K562 (cell line): ENCODE results near the gene RACK1. TPM values are rescaled to one million over a fixed set of nuclear protein-coding genes. Genes with fewer than 3 reads are reported as not detected.

ENCODE experiments used
- ADNP ChIP-seq: fragments of 200-800 bp; sonication (Bioruptor generic); IDR thresholded peaks from 2 replicates; pipeline ENCODE4 v1.6.1; 2016; ENCODE audit warnings: missing genetic modification characterization, missing compliant biosample characterization
- CTCF ChIP-seq, 3 experiments: IDR thresholded peaks in 2 of 3; conservative IDR thresholded peaks in 1 of 3; 2 replicates each; pipeline ENCODE4 v1.5.1; 2011 to 2012; ENCODE audit warnings: low read length in 3 of 3, mild to moderate bottlenecking in 3 of 3, control low read depth in 2 of 3, improper control_type of control experiment in 1 of 3, inconsistent platforms in 1 of 3, low read depth in 1 of 3, mixed read lengths in 1 of 3, moderate library complexity in 1 of 3; ENCODE audit not compliant: insufficient read depth in 2 of 3
- ELF4 ChIP-seq: fragments of 450-650 bp; formaldehyde crosslinking; IDR thresholded peaks from 2 replicates; pipeline ENCODE4 v1.4.0; 2022; ENCODE audit warnings: missing genetic modification characterization
- GMEB1 ChIP-seq: fragments of 250-450 bp; sonication (Bioruptor Pico); IDR thresholded peaks from 2 replicates; pipeline ENCODE4 v1.4.0; 2020; ENCODE audit warnings: mild to moderate bottlenecking
- HDAC1 ChIP-seq, 2 experiments: fragments of 450-650 bp; IDR thresholded peaks; 2 replicates each; pipeline ENCODE4 v1.6.1; 2016 to 2017; ENCODE audit warnings: inconsistent platforms in 1 of 2, mild to moderate bottlenecking in 1 of 2, moderate library complexity in 1 of 2
- HDGF ChIP-seq: fragments of 450-650 bp; IDR thresholded peaks from 2 replicates; pipeline ENCODE4 v1.6.1; 2016
- MAFK ChIP-seq: IDR thresholded peaks from 2 replicates; pipeline ENCODE4 v1.6.1; 2011; ENCODE audit warnings: low read length, improper control_type of control experiment
- MTA3 ChIP-seq: fragments of 450-650 bp; formaldehyde crosslinking; IDR thresholded peaks from 2 replicates; pipeline ENCODE4 v1.6.1; 2017; ENCODE audit warnings: mild to moderate bottlenecking, borderline replicate concordance
- MYC ChIP-seq, 2 experiments: fragments of 250-450 bp in 1 of 2; sonication (Bioruptor Pico) in 1 of 2; IDR thresholded peaks; 2 replicates each; pipeline versions ENCODE4 v1.5.1 to v1.6.1; 2012 to 2021; ENCODE audit warnings: low read depth in 2 of 2, borderline replicate concordance in 1 of 2, improper control_type of control experiment in 1 of 2, low read length in 1 of 2, mild to moderate bottlenecking in 1 of 2, moderate library complexity in 1 of 2
- NFIC ChIP-seq: fragments of 450-650 bp; IDR thresholded peaks from 2 replicates; pipeline ENCODE4 v1.6.1; 2017; ENCODE audit warnings: mild to moderate bottlenecking, inconsistent platforms
- NR2F6 ChIP-seq: fragments of 450-650 bp; formaldehyde crosslinking; IDR thresholded peaks from 2 replicates; pipeline ENCODE4 v1.4.0; 2020; ENCODE audit warnings: mild to moderate bottlenecking
- POLR2G ChIP-seq: fragments of 200-400 bp; formaldehyde crosslinking; IDR thresholded peaks from 2 replicates; pipeline ENCODE4 v1.6.1; 2017; ENCODE audit warnings: low read depth, mild to moderate bottlenecking, antibody characterized with exemption, low read length, moderate library complexity
- SMARCE1 ChIP-seq: fragments of 450-650 bp; IDR thresholded peaks from 2 replicates; pipeline ENCODE4 v1.7.1; 2016; ENCODE audit warnings: mild to moderate bottlenecking
- SRF ChIP-seq, 2 experiments: fragments of 250-450, 450-650 bp in 1 of 2; sonication (Bioruptor Pico) in 1 of 2; sonication (generic) in 1 of 2; formaldehyde crosslinking; IDR thresholded peaks; 2 replicates each; pipeline versions ENCODE4 v1.5.0 to v1.5.1; 2020 to 2022; ENCODE audit warnings: mild to moderate bottlenecking in 1 of 2, missing genetic modification reagents in 1 of 2
- STAT5B ChIP-seq: fragments of 250-450 bp; sonication (Bioruptor Pico); IDR thresholded peaks from 2 replicates; pipeline ENCODE4 v1.8.0; 2021; ENCODE audit warnings: mild to moderate bottlenecking, inconsistent platforms
- VEZF1 ChIP-seq: fragments of 200-800 bp; sonication (Bioruptor generic); IDR thresholded peaks from 2 replicates; pipeline ENCODE4 v1.6.1; 2017; ENCODE audit warnings: missing genetic modification characterization, missing compliant biosample characterization
- WHSC1 ChIP-seq: IDR thresholded peaks from one replicate; pipeline ENCODE4 v1.6.1; 2012; ENCODE audit warnings: low read length, control low read depth, inconsistent platforms
- ZBED1 ChIP-seq: IDR thresholded peaks from 2 replicates; pipeline ENCODE4 v1.6.1; 2014
- ZFP91 ChIP-seq: sonication (generic); formaldehyde crosslinking; IDR thresholded peaks from 2 replicates; pipeline ENCODE4 v1.8.0; 2022; ENCODE audit warnings: mild to moderate bottlenecking, missing genetic modification reagents
- ZNF354B ChIP-seq: fragments of 250-450 bp; sonication (Bioruptor Pico); IDR thresholded peaks from 2 replicates; pipeline ENCODE4 v1.4.0; 2020
- ZNF707 ChIP-seq: fragments of 250-450 bp; sonication (Bioruptor Pico); conservative IDR thresholded peaks from 2 replicates; pipeline ENCODE4 v1.8.0; 2022; ENCODE audit warnings: inconsistent platforms, mild to moderate bottlenecking, moderate library complexity
- ZNF785 ChIP-seq: fragments of 250-450 bp; sonication (Bioruptor Pico); IDR thresholded peaks from 2 replicates; pipeline ENCODE4 v1.4.0; 2020; ENCODE audit warnings: mild to moderate bottlenecking
- polyA plus RNA-seq, 8 experiments: library from polyadenylated mRNA; depleted of rRNA in 4 of 8; stranded (reverse) in 5 of 8; unstranded in 3 of 8; fragments of >200 nt; fragmentation: Nextera tagmentation in 2 of 8; fragmentation: Illumina TruSeq in 1 of 8; extraction: Ambion mirVana in 2 of 8; extraction: Trizol in 1 of 8; gene quantifications; 2 replicates each; pipeline versions ENCODE4 v1.2.1 to v1.2.3, GENCODE V29; 2011 to 2014; ENCODE audit warnings: inconsistent platforms in 1 of 8, missing spikeins in 1 of 8
- total RNA-seq, 7 experiments: library from RNA; depleted of rRNA in 6 of 7; stranded (reverse); fragments of >200 nt in 6 of 7; fragmentation: Illumina TruSeq in 2 of 7; extraction: Trizol in 2 of 7; gene quantifications; 2 replicates each; pipeline versions ENCODE4 v1.2.1 to v1.2.3, GENCODE V29; 2011 to 2021; ENCODE audit warnings: low replicate concordance in 1 of 7

The RACK1 gene
- total and polyA plus RNA-seq, 9 of the 15 experiments (the other 6 are each of a cell fraction or from before 2014, with no cell fraction given), result 2,303 to 5,311 (median 3,833) TPM

GRCh38 chr5:181190711-181191525, 52.8 kb downstream of the RACK1 start (continued):
- TF ChIP-seq HDAC1 (IDR thresholded peaks at IDR 0.05), result peak in 1 of 2 experiments; percentile 76; a peak in 2 of 4 replicates
- no peak; the same call in 1 of the 2 replicates for TF ChIP-seq MYC (IDR thresholded peaks at IDR 0.05; ENCODE audit: low read depth, low read length)
- peak; percentile 25; the same call in 1 of the 2 replicates for TF ChIP-seq MYC (CRISPR knock-in tag; IDR thresholded peaks at IDR 0.05; ENCODE audit: borderline replicate concordance, low read depth)
- 0 out of 2 replicates have a peak, but pooled peaks have one; percentile 4 for TF ChIP-seq GMEB1
- TF ChIP-seq SMARCE1, result 0 out of 2 replicates have a peak, but pooled peaks have one; percentile 59
- no peak for TF ChIP-seq ELF4
- TF ChIP-seq VEZF1 (CRISPR knock-in tag), result no peak
- TF ChIP-seq HDGF, result peak; percentile 40; the same call in 1 of the 2 replicates
- no peak for TF ChIP-seq MAFK
- peak in 2 of 3 experiments; percentile 25 to 35; a peak in 4 of 6 replicates for TF ChIP-seq CTCF (IDR thresholded peaks at IDR 0.05 in 2 of 3, conservative IDR thresholded peaks at IDR 0.05 in 1 of 3; ENCODE audit: insufficient read depth in 2 of 3, low read depth in 1 of 3, low read length in 3 of 3)
- TF ChIP-seq NR2F6, result no peak
- 0 out of 4 replicates have a peak, but pooled peaks of 1 of the 2 experiments have one; percentile 37 for TF ChIP-seq SRF (CRISPR knock-in tag; IDR thresholded peaks at IDR 0.05)
- TF ChIP-seq ZFP91 (CRISPR knock-in tag), result no peak
- no peak for TF ChIP-seq ZNF707 (CRISPR knock-in tag)
- no peak for TF ChIP-seq STAT5B (CRISPR knock-in tag)
- TF ChIP-seq ZBED1, result 0 out of 2 replicates have a peak, but pooled peaks have one; percentile 57
- TF ChIP-seq ZNF785 (CRISPR knock-in tag), result no peak
- peak; percentile 59 for TF ChIP-seq POLR2G
- TF ChIP-seq NFIC, result no peak
- no peak for TF ChIP-seq MTA3
- no peak for TF ChIP-seq WHSC1
- no peak for TF ChIP-seq ADNP
- no peak for TF ChIP-seq ZNF354B (CRISPR knock-in tag)
